ENCODE data around the gene EFHC2.

DNA sequence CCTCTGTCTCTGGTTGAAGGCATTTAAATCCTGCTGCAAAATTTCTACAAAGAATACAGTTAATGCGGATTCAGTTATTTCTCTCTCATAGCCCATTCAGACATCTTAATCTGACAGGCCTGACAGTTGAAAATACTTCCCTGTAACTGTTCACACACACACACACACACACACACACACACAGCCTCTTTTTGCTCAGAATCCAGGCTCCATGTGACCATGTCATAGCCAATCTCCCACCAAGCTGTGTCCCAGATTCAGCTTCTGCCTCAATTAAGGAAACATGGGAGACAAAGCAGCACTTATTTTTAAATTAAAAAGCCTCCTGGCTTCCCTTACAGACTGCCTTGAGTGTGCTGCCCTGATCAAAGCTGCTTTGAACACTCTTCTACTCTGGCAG, 49.3 kb upstream of the EFHC2 start:
- no peak for TF ChIP-seq POLR2AphosphoS5 (IDR thresholded peaks at IDR 0.05; ENCODE audit: low read depth, low read length)
- TF ChIP-seq POLR2A (IDR thresholded peaks at IDR 0.05; ENCODE audit: low read depth, low read length), result no peak
- TF ChIP-seq TAF1 (IDR thresholded peaks at IDR 0.05; ENCODE audit: borderline replicate concordance, low read depth, low read length), result no peak
